SK-N-MC (cell line): ENCODE measurements around the gene TMEM132C.

Experiments used
- EZH2 ChIP-seq: fragments of 200-600 bp; sonication (generic); IDR thresholded peaks from one replicate; pipeline ENCODE4 v1.6.1; 2017; ENCODE audit warnings: antibody characterized with exemption
- FOXP2 ChIP-seq: optimal IDR thresholded peaks from 2 replicates; pipeline ENCODE3; 2011; ENCODE audit warnings: mild to moderate bottlenecking, moderate library complexity; ENCODE audit not compliant: insufficient read depth; ENCODE audit errors: extremely low read length, control extremely low read depth
- POLR2AphosphoS5 ChIP-seq: IDR thresholded peaks from 2 replicates; pipeline ENCODE4 v1.6.1; 2012; ENCODE audit warnings: mild to moderate bottlenecking, low read depth, low read length, borderline replicate concordance

GRCh38 chr12:128745772-128746689 lies 479.1 kb downstream of the TMEM132C start:
- TF ChIP-seq POLR2AphosphoS5 (no peak), EZH2 (no peak), FOXP2 (no peak)
